HepG2 (cell line): ENCODE results near the gene UBE2C. TPM values are rescaled to one million over a fixed set of nuclear protein-coding genes. Genes with fewer than 3 reads are reported as not detected.

ENCODE experiments used
- ARNT2 ChIP-seq: sonication (generic); formaldehyde crosslinking; IDR thresholded peaks from 2 replicates; pipeline ENCODE4 v1.8.0; 2022; ENCODE audit warnings: mild to moderate bottlenecking, low read depth, missing genetic modification reagents, moderate library complexity
- BHLHE40 ChIP-seq: IDR thresholded peaks from 2 replicates; pipeline ENCODE4 v1.6.1; 2011; ENCODE audit warnings: low read length, improper control_type of control experiment
- CC2D1A ChIP-seq: sonication (generic); formaldehyde crosslinking; IDR thresholded peaks from 2 replicates; pipeline ENCODE4 v1.8.1; 2023; ENCODE audit warnings: mild to moderate bottlenecking, missing genetic modification reagents
- CREM ChIP-seq, 2 experiments: sonication (generic) in 1 of 2; formaldehyde crosslinking in 1 of 2; IDR thresholded peaks; 2 replicates each; pipeline versions ENCODE4 v1.4.0 to v1.6.1; 2016 to 2020; ENCODE audit warnings: antibody characterized with exemption in 1 of 2, mild to moderate bottlenecking in 1 of 2, missing genetic modification reagents in 1 of 2
- KLF6 ChIP-seq: IDR thresholded peaks from 2 replicates; pipeline ENCODE4 v1.8.0; 2016; ENCODE audit warnings: missing biosample characterization, missing genetic modification reagents
- PAXIP1 ChIP-seq: sonication (generic); formaldehyde crosslinking; conservative IDR thresholded peaks from 2 replicates; pipeline ENCODE4 v1.4.0; 2020; ENCODE audit warnings: mild to moderate bottlenecking, missing genetic modification reagents, moderate library complexity
- POLR2AphosphoS2 ChIP-seq: IDR thresholded peaks from 2 replicates; pipeline ENCODE4 v1.6.1; 2011; ENCODE audit warnings: low read depth, low read length, improper control_type of control experiment
- PPARG ChIP-seq: conservative IDR thresholded peaks from 2 replicates; pipeline ENCODE4 v1.6.1; 2016; ENCODE audit warnings: missing biosample characterization, missing genetic modification reagents
- REL ChIP-seq: sonication (generic); formaldehyde crosslinking; conservative IDR thresholded peaks from 2 replicates; pipeline ENCODE4 v1.8.0; 2022; ENCODE audit warnings: mild to moderate bottlenecking, missing genetic modification reagents, moderate library complexity
- STAT6 ChIP-seq: sonication (generic); formaldehyde crosslinking; IDR thresholded peaks from 2 replicates; pipeline ENCODE4 v1.4.0; 2020; ENCODE audit warnings: missing genetic modification reagents, mild to moderate bottlenecking, borderline replicate concordance
- THAP7 ChIP-seq: sonication (generic); formaldehyde crosslinking; IDR thresholded peaks from 2 replicates; pipeline ENCODE4 v1.8.1; 2023; ENCODE audit warnings: mild to moderate bottlenecking, missing genetic modification reagents
- ZEB1 ChIP-seq: IDR thresholded peaks from 2 replicates; pipeline ENCODE4 v1.6.1; 2012; ENCODE audit warnings: mild to moderate bottlenecking, low read depth, inconsistent platforms; ENCODE audit not compliant: insufficient replicate concordance
- ZMYM2 ChIP-seq: sonication (generic); formaldehyde crosslinking; IDR thresholded peaks from 2 replicates; pipeline ENCODE4 v1.8.0; 2022; ENCODE audit warnings: mild to moderate bottlenecking, missing genetic modification reagents
- ZNF143 ChIP-seq: sonication (generic); formaldehyde crosslinking; IDR thresholded peaks from 2 replicates; pipeline ENCODE4 v1.4.0; 2020; ENCODE audit warnings: missing genetic modification reagents
- ZNF205 ChIP-seq: IDR thresholded peaks from 2 replicates; pipeline ENCODE4 v1.6.1; 2018; ENCODE audit warnings: missing biosample characterization, missing genetic modification reagents
- ZNF24 ChIP-seq: fragments of 450-650 bp; IDR thresholded peaks from 2 replicates; pipeline ENCODE4 v1.6.1; 2017; ENCODE audit warnings: antibody characterized with exemption, mild to moderate bottlenecking
- ZNF331 ChIP-seq: sonication (generic); formaldehyde crosslinking; IDR thresholded peaks from 2 replicates; pipeline ENCODE4 v1.4.0; 2020; ENCODE audit warnings: missing genetic modification reagents
- ZNF503 ChIP-seq: sonication (generic); formaldehyde crosslinking; IDR thresholded peaks from 2 replicates; pipeline ENCODE4 v1.4.0; 2020; ENCODE audit warnings: missing genetic modification reagents
- ZNF547 ChIP-seq: sonication (generic); formaldehyde crosslinking; IDR thresholded peaks from 2 replicates; pipeline ENCODE4 v1.5.1; 2020; ENCODE audit warnings: mild to moderate bottlenecking, missing genetic modification reagents
- ZNF879 ChIP-seq: sonication (generic); formaldehyde crosslinking; IDR thresholded peaks from 2 replicates; pipeline ENCODE4 v1.8.1; 2023; ENCODE audit warnings: missing genetic modification reagents
- polyA plus RNA-seq, 8 experiments: library from polyadenylated mRNA; depleted of rRNA in 3 of 8; stranded (reverse) in 7 of 8; unstranded in 1 of 8; fragments of >200 nt; fragmentation: Illumina TruSeq in 4 of 8; extraction: Trizol in 4 of 8; gene quantifications; 2 replicates each; pipeline versions ENCODE4 v1.2.1 to v1.2.3, GENCODE V29; 2011 to 2016; ENCODE audit warnings: low read depth in 4 of 8, missing spikeins in 1 of 8, mixed read lengths in 1 of 8; ENCODE audit not compliant: insufficient read depth in 1 of 8
- total RNA-seq, 5 experiments: library from RNA; depleted of rRNA; stranded (reverse); fragments of >200 nt; fragmentation: Illumina TruSeq; extraction: Trizol; gene quantifications; 2 replicates each; pipeline ENCODE4 v1.2.3, GENCODE V29; 2016; ENCODE audit warnings: low read depth in 1 of 5

UBE2C gene
- total and polyA plus RNA-seq, 2 of the 13 experiments (the other 11 are each of a cell fraction or from before 2014, with no cell fraction given), result 100 to 123 TPM

GRCh38 chr20:45863543-45864470 lies 51.4 kb downstream of the UBE2C start (continued):
- TF ChIP-seq STAT6 (CRISPR knock-in tag) (peak; percentile 69; the same call in 1 of the 2 replicates), ZNF205 (CRISPR knock-in tag) (peak; percentile 43; the same call in 1 of the 2 replicates), CC2D1A (no peak), ZNF331 (CRISPR knock-in tag) (peak; percentile 82; the same call in 1 of the 2 replicates), ZNF503 (0 out of 2 replicates have a peak, but pooled peaks have one; percentile 41), ZEB1 (peak; percentile 19), THAP7 (CRISPR knock-in tag) (peak; percentile 77; the same call in 1 of the 2 replicates), POLR2AphosphoS2 (no peak), ZMYM2 (CRISPR knock-in tag) (peak; percentile 88), ZNF24 (0 out of 2 replicates have a peak, but pooled peaks have one; percentile 8), KLF6 (CRISPR knock-in tag) (0 out of 2 replicates have a peak, but pooled peaks have one; percentile 28), PPARG (CRISPR knock-in tag) (peak; percentile 54; the same call in 1 of the 2 replicates), ARNT2 (0 out of 2 replicates have a peak, but pooled peaks have one; percentile 20), REL (CRISPR knock-in tag) (no peak), ZNF547 (CRISPR knock-in tag) (no peak), BHLHE40 (0 out of 2 replicates have a peak, but pooled peaks have one; percentile 2), CREM (IDR thresholded peaks at IDR 0.05) (peak; percentile 37; the same call in 1 of the 2 replicates), CREM (CRISPR knock-in tag; IDR thresholded peaks at IDR 0.05) (no peak), ZNF879 (CRISPR knock-in tag) (peak; percentile 82; the same call in 1 of the 2 replicates), ZNF143 (CRISPR knock-in tag) (no peak), PAXIP1 (CRISPR knock-in tag) (peak; percentile 94)
